Adrenal gland (tissue), 12 donors: ENCODE data around the gene SLC8A2. TPM values are rescaled to one million over a fixed set of nuclear protein-coding genes. Genes with fewer than 3 reads are reported as not detected.

Experiments
- DNase-seq, 7 donors: peaks; one replicate each; pipeline ENCODE4 v3.0.0-alpha.2; 2019 to 2020
- H3K27ac ChIP-seq, 5 donors: fragments of 200-600 bp; sonication (generic) in 4 of 5; 1 replicate in 3 of 5; 2 replicates in 2 of 5; pipeline versions ENCODE4 v1.5.1 to v1.8.0; 2016 to 2020; ENCODE audit warnings: mild to moderate bottlenecking in 1 of 5
- H3K27me3 ChIP-seq: fragments of 200-600 bp; 2 replicates; pipeline ENCODE4 v1.8.0; 2021
- H3K36me3 ChIP-seq, 2 donors: fragments of 200-600 bp; replicated peaks in 1 of 2; 1 replicate in 1 of 2; 2 replicates in 1 of 2; pipeline versions ENCODE4 v1.5.1 to v1.8.0; 2018 to 2022
- H3K4me1 ChIP-seq, 2 donors: fragments of 200-600 bp; replicated peaks in 1 of 2; 1 replicate in 1 of 2; 2 replicates in 1 of 2; pipeline versions ENCODE4 v1.5.1 to v1.8.0; 2018 to 2021
- H3K4me3 ChIP-seq, 4 donors: fragments of 200-600 bp; sonication (generic) in 3 of 4; one replicate each; pipeline ENCODE4 v1.5.1; 2016 to 2018
- H3K9me3 ChIP-seq, 3 donors: fragments of 200-600 bp; sonication (generic) in 1 of 3; replicated peaks in 1 of 3; 1 replicate in 2 of 3; 2 replicates in 1 of 3; pipeline versions ENCODE4 v1.5.1 to v1.8.0; 2016 to 2021
- POLR2A ChIP-seq, 2 donors: fragments of 450-650 bp; IDR thresholded peaks; one replicate each; pipeline ENCODE4 v1.6.1; 2017; ENCODE audit warnings: antibody characterized with exemption in 2 of 2, mild to moderate bottlenecking in 2 of 2, moderate library complexity in 1 of 2
- WGBS, 4 donors: extraction: QIAGEN DNeasy Blood & Tissue Kit in 2 of 4; methylation state at CpG; one replicate each; pipeline versions ENCODE4 v1.1.5 to v1.1.7; 2013 to 2017; 5-methylcytosine and 5-hydroxymethylcytosine counted together
- intact Hi-C, 2 donors: fragments of 100-400 bp; cut with DNase I; formaldehyde crosslinking; loops; one replicate each; pipeline versions ENCODE4 v1.14.1 to v1.15.0; 2022 to 2023
- polyA plus RNA-seq, 3 donors: library from polyadenylated mRNA; stranded (reverse); fragments of 200-250 nt in 2 of 3; fragments of 350-450 nt in 1 of 3; fragmentation: Illumina TruSeq in 1 of 3; extraction: RNeasy Lipid Tissue Mini Kit (QIAGEN cat#74804) in 1 of 3; gene quantifications; one replicate each; pipeline ENCODE4 v1.2.3, GENCODE V29; 2013 to 2014
- total RNA-seq, 9 donors: library from RNA; depleted of rRNA in 4 of 9; stranded (reverse); fragments of >200 nt in 4 of 9; fragments of 120-200 nt in 1 of 9; fragmentation: NEBNext Ultra II Directional in 1 of 9; extraction: Animal tissue kit (Norgen Biotek cat#: 25700) in 1 of 9; gene quantifications; one replicate each; pipeline versions ENCODE4 v1.1.0 to v1.2.4, GENCODE V29; 2013 to 2023
- TF ChIP-seq, protein P1 (sequence below), 6 experiments: fragments of 450-650 bp in 4 of 6; fragments of 200-600 bp in 2 of 6; sonication (generic) in 1 of 6; IDR thresholded peaks; 1 replicate in 5 of 6; 2 replicates in 1 of 6; pipeline versions ENCODE4 v1.5.1 to v1.8.0; 2016 to 2021; ENCODE audit warnings: antibody characterized with exemption in 6 of 6, mild to moderate bottlenecking in 2 of 6, moderate library complexity in 1 of 6
- donor health status: healthy with polysubstance abuse.
- donor health status: Bipolar disorder and iron deficiency.
- donor health status: DM: yes; HTN: yes; CAD: no.
- donor health status: DM: no; HTN: no; CAD: no.
- donor health status: DM: no; HTN: no; CAD: no.
- donor health status: DM: yes; HTN: yes; CAD: no.

SLC8A2 gene
- total and polyA plus RNA-seq, 12 donors: 0.22 to 6.1 (median 3.0) TPM; not detected in 3

DNA sequence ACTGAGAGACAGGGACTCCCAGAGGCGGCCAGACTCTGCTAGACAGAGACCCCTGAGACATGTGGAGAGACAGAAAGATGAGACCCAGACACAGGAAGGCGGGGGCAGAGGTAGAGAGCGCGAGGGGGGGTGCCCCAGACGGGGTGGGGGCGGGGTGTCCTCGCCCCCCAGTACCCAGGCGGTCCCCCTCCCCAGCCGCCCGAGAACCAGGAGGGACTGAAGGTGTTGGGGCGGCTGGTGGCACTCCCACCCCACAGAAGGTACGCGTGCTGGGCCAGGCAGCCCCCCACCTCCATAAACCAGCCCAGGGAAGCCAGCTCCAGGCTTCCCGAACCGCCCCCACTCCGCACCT, 336 bp downstream of the SLC8A2 start:
- no peak for TF ChIP-seq POLR2A (IDR thresholded peaks at IDR 0.05)
- TF ChIP-seq, protein P1, sequence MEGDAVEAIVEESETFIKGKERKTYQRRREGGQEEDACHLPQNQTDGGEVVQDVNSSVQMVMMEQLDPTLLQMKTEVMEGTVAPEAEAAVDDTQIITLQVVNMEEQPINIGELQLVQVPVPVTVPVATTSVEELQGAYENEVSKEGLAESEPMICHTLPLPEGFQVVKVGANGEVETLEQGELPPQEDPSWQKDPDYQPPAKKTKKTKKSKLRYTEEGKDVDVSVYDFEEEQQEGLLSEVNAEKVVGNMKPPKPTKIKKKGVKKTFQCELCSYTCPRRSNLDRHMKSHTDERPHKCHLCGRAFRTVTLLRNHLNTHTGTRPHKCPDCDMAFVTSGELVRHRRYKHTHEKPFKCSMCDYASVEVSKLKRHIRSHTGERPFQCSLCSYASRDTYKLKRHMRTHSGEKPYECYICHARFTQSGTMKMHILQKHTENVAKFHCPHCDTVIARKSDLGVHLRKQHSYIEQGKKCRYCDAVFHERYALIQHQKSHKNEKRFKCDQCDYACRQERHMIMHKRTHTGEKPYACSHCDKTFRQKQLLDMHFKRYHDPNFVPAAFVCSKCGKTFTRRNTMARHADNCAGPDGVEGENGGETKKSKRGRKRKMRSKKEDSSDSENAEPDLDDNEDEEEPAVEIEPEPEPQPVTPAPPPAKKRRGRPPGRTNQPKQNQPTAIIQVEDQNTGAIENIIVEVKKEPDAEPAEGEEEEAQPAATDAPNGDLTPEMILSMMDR (IDR thresholded peaks at IDR 0.05): no peak
- Histone ChIP-seq H3K27me3 (peaks cover 29% of the 10 kb centered on the region), H3K4me3 (no peak overlapping the region), H3K4me1 (peaks cover 0 to 4% of the 10 kb centered on the region in 2 donors), H3K27ac (no peak overlapping the region), H3K9me3 (no peaks in the 10 kb centered on the region), H3K36me3 (no peaks in the 10 kb centered on the region)
- intact Hi-C loops: no loop called here
- whole genome bisulfite sequencing, 4 donors: 2 to 13% (median 3%) methylated on average over 3 to 16 of the region's 16 CpGs
- DNase-seq: no peak

DNA sequence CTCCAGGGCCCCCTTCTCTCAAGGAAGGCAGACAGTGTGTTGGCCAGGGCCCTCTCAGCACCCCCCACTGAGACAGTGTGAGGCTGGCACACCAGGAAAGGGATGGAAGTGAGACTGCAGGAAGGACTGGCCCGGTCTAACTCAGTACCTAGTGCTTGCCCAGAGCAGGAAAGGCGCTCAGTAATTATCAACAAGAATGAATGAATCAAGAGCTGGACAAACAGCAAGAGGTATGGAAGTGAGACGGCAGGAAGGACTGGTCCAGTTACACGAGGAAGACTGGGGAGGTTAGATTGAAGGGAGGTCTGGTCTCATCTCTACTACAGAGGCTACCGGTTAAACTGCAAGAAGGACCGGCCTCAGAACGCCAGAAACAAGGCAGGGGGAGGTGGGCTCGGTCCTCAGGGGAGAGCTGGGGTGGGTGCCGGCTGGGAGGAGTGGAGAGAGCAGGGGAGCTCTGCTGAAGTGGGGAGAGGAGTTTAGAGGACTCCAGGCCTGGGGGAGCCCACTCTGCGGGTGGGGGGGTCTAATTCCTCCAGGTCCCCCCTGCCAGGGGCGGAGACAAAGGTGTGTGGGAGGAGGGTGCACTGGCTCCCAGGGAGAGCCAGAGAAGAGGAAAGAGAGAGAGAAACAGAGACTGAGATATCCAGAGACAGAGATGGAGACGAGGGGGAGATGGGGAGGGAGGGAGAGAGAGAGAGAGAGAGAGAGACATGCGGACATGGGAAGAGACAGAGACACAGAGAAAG, 1.1 kb downstream of the SLC8A2 start:
- intact Hi-C loops: no loop called here
- DNase-seq: no peak
- Histone ChIP-seq H3K27me3 (peaks cover 29% of the 10 kb centered on the region), H3K9me3 (no peaks in the 10 kb centered on the region), H3K4me1 (peaks cover 0 to 4% of the 10 kb centered on the region in 2 donors), H3K36me3 (no peaks in the 10 kb centered on the region), H3K27ac (no peak overlapping the region), H3K4me3 (no peak overlapping the region)
- TF ChIP-seq, protein P1 (IDR thresholded peaks at IDR 0.05): no peak
- TF ChIP-seq POLR2A (IDR thresholded peaks at IDR 0.05): no peak
- WGBS, 4 donors: 26 to 35% (median 32%) methylated on average over 12 to 13 of the region's 13 CpGs

DNA sequence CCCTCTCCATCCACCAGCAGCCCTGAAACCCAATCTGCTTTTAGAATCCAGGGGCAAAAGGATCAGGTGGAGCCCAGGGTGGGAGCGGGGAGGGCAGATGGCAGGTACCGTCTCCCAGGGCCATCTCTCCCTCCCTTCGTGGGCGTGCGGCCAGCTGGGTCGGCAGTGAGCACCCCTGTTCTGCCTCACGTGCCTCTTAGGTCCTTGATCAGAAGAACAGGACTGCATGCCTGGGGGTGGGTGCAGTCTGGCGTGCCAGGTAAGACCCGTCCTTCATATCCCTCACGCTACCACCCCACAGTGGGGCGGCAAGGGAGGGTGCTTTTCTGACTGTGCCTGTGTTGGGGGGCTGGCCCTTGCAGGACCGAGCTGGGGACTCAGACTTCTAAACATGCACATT, 2.0 kb downstream of the SLC8A2 start:
- no peak overlapping the region for H3K27ac ChIP-seq
- H3K4me3 ChIP-seq: no peak overlapping the region
- peaks cover 0 to 4% of the 10 kb centered on the region in 2 donors for H3K4me1 ChIP-seq
- intact Hi-C loops: no loop called here
- WGBS, 4 donors: 7 to 20% (median 11%) methylated on average over 2 to 12 of the region's 12 CpGs
- TF ChIP-seq, protein P1 (IDR thresholded peaks at IDR 0.05): no peak
- no peak for TF ChIP-seq POLR2A (IDR thresholded peaks at IDR 0.05)
- H3K9me3 ChIP-seq: no peaks in the 10 kb centered on the region
- peaks cover 29% of the 10 kb centered on the region for H3K27me3 ChIP-seq
- H3K36me3 ChIP-seq: no peaks in the 10 kb centered on the region
- DNase-seq: no peak

DNA sequence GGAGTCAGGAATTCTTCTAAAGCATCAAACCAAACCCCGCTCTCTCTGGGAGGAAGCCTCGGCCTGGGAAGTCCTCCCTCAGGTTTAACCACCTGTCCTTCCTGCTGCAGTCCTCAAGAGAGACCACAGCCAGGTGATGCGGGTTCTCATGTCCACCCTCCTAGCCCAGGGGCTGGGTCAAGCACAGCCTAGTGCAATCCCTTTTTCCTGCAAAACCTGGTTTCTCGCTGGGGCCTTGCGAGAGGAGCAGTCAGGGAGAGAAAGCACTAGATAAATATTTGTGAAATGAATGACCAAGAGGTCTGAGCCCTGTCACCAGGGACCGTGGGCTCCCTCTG, 2.4 kb downstream of the SLC8A2 start:
- H3K9me3 ChIP-seq: no peaks in the 10 kb centered on the region
- WGBS, 4 donors: 0 to 22% (median 20%) methylated on average over 2 to 6 of the region's 6 CpGs
- H3K27ac ChIP-seq: no peak overlapping the region
- H3K4me1 ChIP-seq: peaks cover 0 to 4% of the 10 kb centered on the region in 2 donors
- H3K4me3 ChIP-seq: no peak overlapping the region
- H3K36me3 ChIP-seq: no peaks in the 10 kb centered on the region
- TF ChIP-seq, protein P1 (IDR thresholded peaks at IDR 0.05): no peak
- TF ChIP-seq POLR2A (IDR thresholded peaks at IDR 0.05): no peak
- intact Hi-C loops: no loop called here
- DNase-seq: no peak
- peaks cover 26% of the 10 kb centered on the region for H3K27me3 ChIP-seq
